IMR-90 (cell line): ENCODE measurements around the gene ROBO2. TPM values are rescaled to one million over a fixed set of nuclear protein-coding genes. Genes with fewer than 3 reads are reported as not detected.

Experiments
- ATAC-seq: fragments of 200-7000 bp; cut with Tn5 transposase; 2 replicates; pipeline ENCODE4 v1.9.1; 2020; ENCODE audit warnings: low read depth, mild to moderate bottlenecking, moderate library complexity
- BruUV-seq: library from RNA; stranded (reverse); fragments of 400-500 nt; replicated peaks from 2 replicates; lab custom pipeline; 2021; lab: Mats Ljungman, UMichigan
- CTCF ChIA-PET: fragments of 300-600 bp; formaldehyde crosslinking; extraction: SDS; loops from one replicate; lab custom pipeline; 2021; ENCODE audit warnings: antibody characterized with exemption; lab: Yijun Ruan, JAX
- POLR2A ChIA-PET: fragments of 300-600 bp; sonication (Branson Sonifier 250); formaldehyde crosslinking; loops from one replicate; lab custom pipeline; 2022; ENCODE audit warnings: antibody characterized with exemption; ENCODE audit not compliant: unreplicated experiment; lab: Charles Lee
- DNase-seq: peaks from one replicate; pipeline ENCODE4 v3.0.0; 2013
- H2AFZ ChIP-seq: replicated peaks from 2 replicates; pipeline ENCODE3; 2013; ENCODE audit warnings: low read length, mild to moderate bottlenecking; ENCODE audit not compliant: poor library complexity
- H2AK5ac ChIP-seq: 2 replicates; pipeline ENCODE4 v1.6.1; 2013; ENCODE audit warnings: low read depth, low read length, inconsistent platforms
- H2AK9ac ChIP-seq: replicated peaks from 2 replicates; pipeline ENCODE3; 2013; ENCODE audit warnings: mild to moderate bottlenecking, low read depth, low read length, moderate library complexity; ENCODE audit not compliant: poor library complexity
- H2BK120ac ChIP-seq: 2 replicates; pipeline ENCODE4 v1.6.1; 2013; ENCODE audit warnings: low read depth, low read length, inconsistent platforms
- H2BK15ac ChIP-seq: 3 replicates; pipeline ENCODE4 v1.6.1; 2013; ENCODE audit warnings: low read depth, low read length, inconsistent platforms
- H2BK20ac ChIP-seq: 2 replicates; pipeline ENCODE4 v1.6.1; 2013; ENCODE audit warnings: low read depth, mild to moderate bottlenecking, inconsistent platforms, low read length, moderate library complexity
- H2BK5ac ChIP-seq: 2 replicates; pipeline ENCODE4 v1.6.1; 2013; ENCODE audit warnings: mild to moderate bottlenecking, low read depth, low read length, inconsistent platforms; ENCODE audit not compliant: poor library complexity, severe bottlenecking
- H3K14ac ChIP-seq: replicated peaks from 2 replicates; pipeline ENCODE4 v1.6.1; 2013; ENCODE audit warnings: low read depth, low read length, inconsistent platforms
- H3K18ac ChIP-seq: 2 replicates; pipeline ENCODE4 v1.6.1; 2013; ENCODE audit warnings: low read depth, low read length, control low read depth
- H3K23ac ChIP-seq: 2 replicates; pipeline ENCODE4 v1.6.1; 2013; ENCODE audit warnings: low read depth, low read length, inconsistent platforms
- H3K27ac ChIP-seq: 2 replicates; pipeline ENCODE4 v1.5.1; 2013; ENCODE audit warnings: mild to moderate bottlenecking, control low read depth, low read length; ENCODE audit not compliant: insufficient read depth
- H3K27me3 ChIP-seq: 2 replicates; pipeline ENCODE4 v1.6.1; 2013; ENCODE audit warnings: low read length; ENCODE audit not compliant: control insufficient read depth, insufficient read depth
- H3K36me3 ChIP-seq: 2 replicates; pipeline ENCODE4 v1.6.1; 2013; ENCODE audit warnings: low read length, mixed read lengths; ENCODE audit not compliant: control insufficient read depth, insufficient read depth
- H3K4ac ChIP-seq: 2 replicates; pipeline ENCODE4 v1.6.1; 2013; ENCODE audit warnings: low read depth, low read length, inconsistent platforms
- H3K4me1 ChIP-seq: 2 replicates; pipeline ENCODE4 v1.6.1; 2013; ENCODE audit warnings: low read length, mixed read lengths; ENCODE audit not compliant: control insufficient read depth, insufficient read depth
- H3K4me2 ChIP-seq: 2 replicates; pipeline ENCODE4 v1.6.1; 2013; ENCODE audit warnings: low read depth, mild to moderate bottlenecking, control low read depth, low read length, moderate library complexity
- H3K4me3 ChIP-seq: 2 replicates; pipeline ENCODE4 v1.5.1; 2013; ENCODE audit warnings: low read depth, mild to moderate bottlenecking, control low read depth, low read length, moderate library complexity; ENCODE audit not compliant: insufficient read depth
- H3K56ac ChIP-seq: 2 replicates; pipeline ENCODE4 v1.6.1; 2013; ENCODE audit warnings: low read length, inconsistent platforms; ENCODE audit not compliant: insufficient read depth; ENCODE audit errors: extremely low read depth
- H3K79me1 ChIP-seq, 2 experiments: 2 replicates each; pipeline ENCODE4 v1.6.1; 2013; ENCODE audit warnings: low read length in 2 of 2, inconsistent platforms in 1 of 2, low read depth in 1 of 2
- H3K9ac ChIP-seq: 2 replicates; pipeline ENCODE4 v1.6.1; 2013; ENCODE audit warnings: low read depth, low read length, control low read depth
- H3K9me1 ChIP-seq: 2 replicates; pipeline ENCODE4 v1.6.1; 2013; ENCODE audit warnings: low read length, inconsistent platforms; ENCODE audit not compliant: insufficient read depth
- H3K9me3 ChIP-seq: 2 replicates; pipeline ENCODE4 v1.6.1; 2013; ENCODE audit warnings: low read length; ENCODE audit not compliant: control insufficient read depth, insufficient read depth
- H4K20me1 ChIP-seq: 2 replicates; pipeline ENCODE4 v1.6.1; 2013; ENCODE audit warnings: low read length, inconsistent platforms; ENCODE audit not compliant: insufficient read depth
- H4K5ac ChIP-seq: 2 replicates; pipeline ENCODE4 v1.6.1; 2013; ENCODE audit warnings: mild to moderate bottlenecking, low read depth, low read length, control low read depth
- H4K8ac ChIP-seq, 2 experiments: 2 replicates each; pipeline ENCODE4 v1.6.1; 2013; ENCODE audit warnings: low read depth in 2 of 2, low read length in 2 of 2, control low read depth in 1 of 2, inconsistent platforms in 1 of 2
- H4K91ac ChIP-seq: 2 replicates; pipeline ENCODE4 v1.6.1; 2013; ENCODE audit warnings: low read depth, low read length, inconsistent platforms; ENCODE audit not compliant: insufficient read depth
- CEBPB ChIP-seq: IDR thresholded peaks from 2 replicates; pipeline ENCODE4 v1.6.1; 2012; ENCODE audit warnings: low read depth, low read length, improper control_type of control experiment
- CHD1 ChIP-seq: IDR thresholded peaks from 2 replicates; pipeline ENCODE4 v1.6.1; 2012; ENCODE audit warnings: low read depth, low read length, improper control_type of control experiment
- FOS ChIP-seq: fragments of 150-350 bp; IDR thresholded peaks from 2 replicates; pipeline ENCODE4 v1.6.1; 2016; ENCODE audit warnings: low read depth, low read length
- MAFK ChIP-seq: IDR thresholded peaks from 2 replicates; pipeline ENCODE4 v1.6.1; 2012; ENCODE audit warnings: low read depth, low read length, improper control_type of control experiment
- MAZ ChIP-seq: IDR thresholded peaks from 2 replicates; pipeline ENCODE4 v1.6.1; 2012; ENCODE audit warnings: low read depth, mild to moderate bottlenecking, low read length, improper control_type of control experiment, moderate library complexity, borderline replicate concordance
- NFE2L2 ChIP-seq: fragments of 150-350 bp; IDR thresholded peaks from 2 replicates; pipeline ENCODE4 v1.6.1; 2016; ENCODE audit warnings: low read depth, mild to moderate bottlenecking, low read length
- POLR2A ChIP-seq: IDR thresholded peaks from 2 replicates; pipeline ENCODE4 v1.6.1; 2012; ENCODE audit warnings: mild to moderate bottlenecking, low read depth, low read length
- RAD21 ChIP-seq: IDR thresholded peaks from 2 replicates; pipeline ENCODE4 v1.6.1; 2012; ENCODE audit warnings: low read length, improper control_type of control experiment
- RFX5 ChIP-seq: IDR thresholded peaks from 2 replicates; pipeline ENCODE4 v1.8.0; 2012; ENCODE audit warnings: low read depth, mild to moderate bottlenecking, low read length, moderate library complexity
- SMC3 ChIP-seq: fragments of 150-350 bp; IDR thresholded peaks from 2 replicates; pipeline ENCODE4 v1.6.1; 2016; ENCODE audit warnings: low read depth, mild to moderate bottlenecking, antibody characterized with exemption, low read length, moderate library complexity
- dilution Hi-C: fragments of 300-500 bp; cut with HindIII; formaldehyde crosslinking; loops from one replicate; pipeline ENCODE4 v1.14.3; 2018; ENCODE audit warnings: low sequenced_read_pairs; ENCODE audit not compliant: unreplicated experiment
- in situ Hi-C: fragments of 300-500 bp; cut with MboI; formaldehyde crosslinking; loops from 3 replicates; pipeline ENCODE4 v1.14.3; 2019; ENCODE audit warnings: low sequenced_read_pairs, inconsistent platforms, mixed read lengths
- intact Hi-C: fragments of 100-400 bp; cut with micrococcal nuclease; formaldehyde crosslinking; loops from 2 replicates; pipeline ENCODE4 v1.10.0; 2022
- polyA plus RNA-seq, 3 experiments: library from polyadenylated mRNA; depleted of rRNA; stranded (reverse); fragments of >200 nt; gene quantifications; 2 replicates each; pipeline ENCODE4 v1.2.3, GENCODE V29; 2012; ENCODE audit warnings: low replicate concordance in 1 of 3
- total RNA-seq: library from RNA; depleted of rRNA; stranded (reverse); fragments of >200 nt; gene quantifications from 2 replicates; pipeline ENCODE4 v1.2.3, GENCODE V29; 2012
- TF ChIP-seq, protein P1 (sequence below): fragments of 150-350 bp; IDR thresholded peaks from 2 replicates; pipeline ENCODE4 v1.6.1; 2017; ENCODE audit warnings: mild to moderate bottlenecking, antibody characterized with exemption, low read length, low read depth

The ROBO2 gene
- total and polyA plus RNA-seq, 2 of the 4 experiments (the other 2 are of a cell fraction): 9.3 to 14.5 TPM

DNA sequence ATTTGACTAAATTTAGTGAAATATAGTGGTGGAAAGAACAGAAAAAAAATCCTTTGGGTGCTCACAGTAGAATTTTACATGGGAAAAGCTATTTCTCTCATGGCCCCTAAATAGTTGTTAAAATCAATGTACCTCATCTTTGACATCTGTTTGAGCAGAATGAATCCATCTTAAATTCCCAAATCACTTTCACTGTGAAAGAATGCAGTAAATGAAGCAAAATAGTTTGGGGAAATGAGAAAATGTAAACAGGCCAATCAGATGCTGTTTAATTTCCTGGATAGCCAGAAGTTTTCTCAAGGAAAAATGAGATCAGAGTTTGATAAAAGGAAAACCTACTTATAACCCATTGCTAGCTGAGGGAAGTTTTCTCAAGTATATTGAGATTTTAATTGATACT, 406.9 kb downstream of the ROBO2 start:
- BruUV-seq: no TSS peak
- no peak overlapping the region for H4K91ac ChIP-seq
- H2BK15ac ChIP-seq: no peak overlapping the region
- no peak overlapping the region for H4K5ac ChIP-seq
- no peak overlapping the region for H2BK20ac ChIP-seq
- no peak overlapping the region for H3K4me2 ChIP-seq
- H4K20me1 ChIP-seq: no peaks in the 10 kb centered on the region
- no peaks in the 10 kb centered on the region for H3K79me1 ChIP-seq
- H3K36me3 ChIP-seq: no peaks in the 10 kb centered on the region
- H3K9me1 ChIP-seq: no peaks in the 10 kb centered on the region
- POLR2A ChIA-PET: no interaction called here
- H3K14ac ChIP-seq: no peak overlapping the region
- no peak overlapping the region for H3K4ac ChIP-seq
- dilution Hi-C loops (no loop called here), in situ Hi-C loops (no loop called here), intact Hi-C loops (no loop called here)
- ATAC-seq: no peak
- no peak overlapping the region for H4K8ac ChIP-seq
- no peak overlapping the region for H3K56ac ChIP-seq
- H2BK5ac ChIP-seq: no peak overlapping the region
- no peak overlapping the region for H2AK5ac ChIP-seq
- no peaks in the 10 kb centered on the region for H3K9me3 ChIP-seq
- TF ChIP-seq NFE2L2 (no peak), RAD21 (no peak), CEBPB (no peak), FOS (no peak), SMC3 (no peak), POLR2A (no peak), RFX5 (no peak), MAFK (no peak), MAZ (no peak), CHD1 (no peak)
- TF ChIP-seq, protein P1, sequence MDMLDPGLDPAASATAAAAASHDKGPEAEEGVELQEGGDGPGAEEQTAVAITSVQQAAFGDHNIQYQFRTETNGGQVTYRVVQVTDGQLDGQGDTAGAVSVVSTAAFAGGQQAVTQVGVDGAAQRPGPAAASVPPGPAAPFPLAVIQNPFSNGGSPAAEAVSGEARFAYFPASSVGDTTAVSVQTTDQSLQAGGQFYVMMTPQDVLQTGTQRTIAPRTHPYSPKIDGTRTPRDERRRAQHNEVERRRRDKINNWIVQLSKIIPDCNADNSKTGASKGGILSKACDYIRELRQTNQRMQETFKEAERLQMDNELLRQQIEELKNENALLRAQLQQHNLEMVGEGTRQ: no peak
- no peak overlapping the region for H3K27ac ChIP-seq
- CTCF ChIA-PET: no interaction called here
- no peak overlapping the region for H3K9ac ChIP-seq
- H2AFZ ChIP-seq: no peak overlapping the region
- H3K4me3 ChIP-seq: no peak overlapping the region
- H3K4me1 ChIP-seq: no peaks in the 10 kb centered on the region
- DNase-seq: no peak
- no peak overlapping the region for H3K23ac ChIP-seq
- no peak overlapping the region for H2BK120ac ChIP-seq
- H2AK9ac ChIP-seq: no peak overlapping the region
- no peaks in the 10 kb centered on the region for H3K27me3 ChIP-seq
- H3K18ac ChIP-seq: no peak overlapping the region
